Gastroesophageal sphincter (tissue), 4 donors: ENCODE measurements around the gene OSGIN1. TPM values are rescaled to one million over a fixed set of nuclear protein-coding genes. Genes with fewer than 3 reads are reported as not detected.

Experiments used
- ATAC-seq: fragments of 150-250 bp; one replicate; pipeline ENCODE4 v1.9.1; 2016; ENCODE audit warnings: mild to moderate bottlenecking, moderate library complexity
- H3K27ac ChIP-seq, 4 donors: fragments of 200-600 bp; sonication (generic) in 3 of 4; 1 replicate in 3 of 4; 2 replicates in 1 of 4; pipeline ENCODE4 v1.5.1; 2016 to 2019
- H3K27me3 ChIP-seq: fragments of 200-600 bp; sonication (generic); one replicate; pipeline ENCODE4 v1.5.1; 2019
- H3K36me3 ChIP-seq, 2 donors: fragments of 200-600 bp; sonication (generic); one replicate each; pipeline ENCODE4 v1.5.1; 2019; ENCODE audit warnings: control low read depth in 1 of 2
- H3K4me1 ChIP-seq, 3 donors: fragments of 200-600 bp; sonication (generic); 1 replicate in 2 of 3; 2 replicates in 1 of 3; pipeline ENCODE4 v1.5.1; 2016 to 2019; ENCODE audit warnings: control low read depth in 2 of 3
- H3K4me3 ChIP-seq, 2 donors: fragments of 200-600 bp; sonication (generic); one replicate each; pipeline ENCODE4 v1.5.1; 2019; ENCODE audit warnings: mild to moderate bottlenecking in 1 of 2, moderate library complexity in 1 of 2
- H3K9me3 ChIP-seq, 3 donors: fragments of 200-600 bp; sonication (generic); one replicate each; pipeline ENCODE4 v1.5.1; 2017 to 2019; ENCODE audit warnings: control low read depth in 2 of 3
- CTCF ChIP-seq, 4 experiments: fragments of 200-600 bp in 2 of 4; fragments of 450-650 bp in 2 of 4; sonication (generic) in 1 of 4; IDR thresholded peaks; one replicate each; pipeline ENCODE4 v1.5.1; 2017 to 2019; ENCODE audit warnings: antibody characterized with exemption in 4 of 4, mild to moderate bottlenecking in 2 of 4, moderate library complexity in 2 of 4
- EP300 ChIP-seq: sonication (generic); formaldehyde crosslinking; IDR thresholded peaks from one replicate; pipeline ENCODE4 v1.6.1; 2017; ENCODE audit warnings: antibody characterized with exemption, mild to moderate bottlenecking
- POLR2A ChIP-seq, 2 donors: fragments of 450-650 bp; IDR thresholded peaks; one replicate each; pipeline ENCODE4 v1.6.1; 2017; ENCODE audit warnings: antibody characterized with exemption in 2 of 2, mild to moderate bottlenecking in 2 of 2, moderate library complexity in 1 of 2
- POLR2AphosphoS5 ChIP-seq: sonication (generic); formaldehyde crosslinking; IDR thresholded peaks from one replicate; pipeline ENCODE4 v1.6.1; 2017; ENCODE audit warnings: antibody characterized with exemption
- WGBS, 2 donors: methylation state at CpG; one replicate each; pipeline ENCODE4 v1.1.5; 2018; ENCODE audit warnings: low coverage in 1 of 2; 5-methylcytosine and 5-hydroxymethylcytosine counted together
- total RNA-seq, 4 donors: library from RNA; depleted of rRNA; stranded (reverse); fragments of >200 nt; gene quantifications; one replicate each; pipeline ENCODE4 v1.1.0, GENCODE V29; 2016

Gene OSGIN1
- total RNA-seq, 4 donors from 2014 or later = 7.9 to 12.5 (median 9.4) TPM

GRCh38 chr16:83979441-83979840 is 26.4 kb downstream of the OSGIN1 start:
- no peak overlapping the region for H3K4me3 ChIP-seq
- TF ChIP-seq CTCF (IDR thresholded peaks at IDR 0.05) = no peak
- TF ChIP-seq POLR2A (IDR thresholded peaks at IDR 0.05) = no peak
- H3K27me3 ChIP-seq = peaks cover 3% of the 10 kb centered on the region
- peaks cover 0 to 21% (median 0%) of the 10 kb centered on the region in 3 donors for H3K9me3 ChIP-seq
- no peaks in the 10 kb centered on the region for H3K36me3 ChIP-seq
- no peak overlapping the region for H3K27ac ChIP-seq
- 92% methylated on average over 2 of the region's 7 CpGs; no CpG with 5 or more reads in 1 of the 2 donors for WGBS, 2 donors
- no peak for ATAC-seq
- H3K4me1 ChIP-seq = no peaks in the 10 kb centered on the region

GRCh38 chr16:83980794-83981193 is 27.8 kb downstream of the OSGIN1 start:
- TF ChIP-seq POLR2A (IDR thresholded peaks at IDR 0.05) (no peak), POLR2AphosphoS5 (no peak), CTCF (IDR thresholded peaks at IDR 0.05) (no peak), EP300 (no peak)
- H3K36me3 ChIP-seq = no peaks in the 10 kb centered on the region
- peaks cover 0 to 21% (median 0%) of the 10 kb centered on the region in 3 donors for H3K9me3 ChIP-seq
- H3K27ac ChIP-seq = no peak overlapping the region
- no CpG with 5 or more reads among the region's 2 CpGs for WGBS, 2 donors
- ATAC-seq = no peak
- no peaks in the 10 kb centered on the region for H3K4me1 ChIP-seq
- no peak overlapping the region for H3K4me3 ChIP-seq
- peaks cover 3% of the 10 kb centered on the region for H3K27me3 ChIP-seq

- H3K27me3 ChIP-seq = no peaks in the 10 kb centered on the region
- peaks cover 0 to 21% (median 0%) of the 10 kb centered on the region in 3 donors for H3K9me3 ChIP-seq
- H3K36me3 ChIP-seq = no peaks in the 10 kb centered on the region
- no peak overlapping the region for H3K4me3 ChIP-seq
- ATAC-seq = no peak
- no peaks in the 10 kb centered on the region for H3K4me1 ChIP-seq
- no peak for TF ChIP-seq EP300
- no peak for TF ChIP-seq POLR2A (IDR thresholded peaks at IDR 0.05)
- no peak for TF ChIP-seq CTCF (IDR thresholded peaks at IDR 0.05)
- no peak for TF ChIP-seq POLR2AphosphoS5
- H3K27ac ChIP-seq = no peak overlapping the region
- WGBS, 2 donors = 94 to 100% methylated on average over 7 to 8 of the region's 8 CpGs
Measured at GRCh38 chr16:83981799-83982198, 28.8 kb downstream of the OSGIN1 start.

- WGBS, 2 donors = 75 to 78% methylated on average over 4 of the region's 4 CpGs
Measured at GRCh38 chr16:83983491-83983890, 30.5 kb downstream of the OSGIN1 start.

More at GRCh38 chr16:83983491-83983890, 30.5 kb downstream of the OSGIN1 start:
- no peak for TF ChIP-seq POLR2AphosphoS5
- TF ChIP-seq CTCF (IDR thresholded peaks at IDR 0.05) = no peak
- no peak for TF ChIP-seq EP300
- no peak for TF ChIP-seq POLR2A (IDR thresholded peaks at IDR 0.05)
- no peaks in the 10 kb centered on the region for H3K27me3 ChIP-seq
- H3K36me3 ChIP-seq = no peaks in the 10 kb centered on the region
- H3K27ac ChIP-seq = no peak overlapping the region
- no peak for ATAC-seq
- no peak overlapping the region for H3K4me3 ChIP-seq
- H3K4me1 ChIP-seq = no peaks in the 10 kb centered on the region
- H3K9me3 ChIP-seq = peaks cover 0 to 13% (median 0%) of the 10 kb centered on the region in 3 donors
